Thyroid gland (tissue), 4 donors: ENCODE results near the gene CACNG5.

Source experiments
- POLR2A ChIP-seq, 2 donors: fragments of 450-650 bp; IDR thresholded peaks; one replicate each; pipeline ENCODE4 v1.6.1; 2017; ENCODE audit warnings: antibody characterized with exemption in 2 of 2, mild to moderate bottlenecking in 2 of 2, moderate library complexity in 1 of 2
- TF ChIP-seq, protein P1 (sequence below), 6 experiments: fragments of 200-600 bp in 3 of 6; fragments of 450-650 bp in 3 of 6; sonication (generic) in 3 of 6; IDR thresholded peaks; one replicate each; pipeline ENCODE4 v1.5.1; 2016 to 2019; ENCODE audit warnings: antibody characterized with exemption in 6 of 6, mild to moderate bottlenecking in 2 of 6, inconsistent platforms in 1 of 6, moderate library complexity in 1 of 6

- TF ChIP-seq, protein P1, sequence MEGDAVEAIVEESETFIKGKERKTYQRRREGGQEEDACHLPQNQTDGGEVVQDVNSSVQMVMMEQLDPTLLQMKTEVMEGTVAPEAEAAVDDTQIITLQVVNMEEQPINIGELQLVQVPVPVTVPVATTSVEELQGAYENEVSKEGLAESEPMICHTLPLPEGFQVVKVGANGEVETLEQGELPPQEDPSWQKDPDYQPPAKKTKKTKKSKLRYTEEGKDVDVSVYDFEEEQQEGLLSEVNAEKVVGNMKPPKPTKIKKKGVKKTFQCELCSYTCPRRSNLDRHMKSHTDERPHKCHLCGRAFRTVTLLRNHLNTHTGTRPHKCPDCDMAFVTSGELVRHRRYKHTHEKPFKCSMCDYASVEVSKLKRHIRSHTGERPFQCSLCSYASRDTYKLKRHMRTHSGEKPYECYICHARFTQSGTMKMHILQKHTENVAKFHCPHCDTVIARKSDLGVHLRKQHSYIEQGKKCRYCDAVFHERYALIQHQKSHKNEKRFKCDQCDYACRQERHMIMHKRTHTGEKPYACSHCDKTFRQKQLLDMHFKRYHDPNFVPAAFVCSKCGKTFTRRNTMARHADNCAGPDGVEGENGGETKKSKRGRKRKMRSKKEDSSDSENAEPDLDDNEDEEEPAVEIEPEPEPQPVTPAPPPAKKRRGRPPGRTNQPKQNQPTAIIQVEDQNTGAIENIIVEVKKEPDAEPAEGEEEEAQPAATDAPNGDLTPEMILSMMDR (IDR thresholded peaks at IDR 0.05), result no peak
- TF ChIP-seq POLR2A (IDR thresholded peaks at IDR 0.05), result no peak
These were observed 86.0 kb downstream of the CACNG5 start for GRCh38 chr17:66920950-66921349.
